ENCODE results near the gene ZMAT5. TPM values are rescaled to one million over a fixed set of nuclear protein-coding genes. Genes with fewer than 3 reads are reported as not detected.

Gene ZMAT5
- total RNA-seq, 2 donors from 2014 or later: 11.9 to 14.3 TPM

GRCh38 chr22:29719899-29720645 is 46.7 kb downstream of the ZMAT5 start, which contains the start of gene CABP7:
Gene CABP7, plus strand, starts transcription at chr22:29720003. Its CDS starts 422 bp downstream, at chr22:29720425.
- intact Hi-C loops (cut with DNase I): no loop called here
- no peak for DNase-seq
- TF ChIP-seq CTCF (IDR thresholded peaks at IDR 0.05): no peak

GRCh38 chr22:29718949-29719898 is 47.6 kb downstream of the ZMAT5 start:
- H3K27ac ChIP-seq: no peak overlapping the region
- H3K36me3 ChIP-seq: no peaks in the 10 kb centered on the region
- H3K9ac ChIP-seq (ENCODE audit: low read depth in 2 of 2, low read length in 2 of 2): no peak overlapping the region
- H3K4me3 ChIP-seq: no peak overlapping the region
- intact Hi-C loops (cut with DNase I): no loop called here
- DNase-seq: no peak
- no peaks in the 10 kb centered on the region for H3K4me1 ChIP-seq
- TF ChIP-seq CTCF (IDR thresholded peaks at IDR 0.05): no peak
- peaks cover 28% of the 10 kb centered on the region for H3K27me3 ChIP-seq
- no peaks in the 10 kb centered on the region for H3K9me3 ChIP-seq

More at GRCh38 chr22:29719899-29720645, 46.7 kb downstream of the ZMAT5 start, which contains the start of gene CABP7:
- no peak within 1 kb of the TSS for H3K4me3 ChIP-seq
- H3K27ac ChIP-seq: no peak within 1 kb of the TSS
- H3K9me3 ChIP-seq: no peaks in the 10 kb centered on the region
- H3K27me3 ChIP-seq: peaks cover 28% of the 10 kb centered on the region
- no peaks in the 10 kb centered on the region for H3K4me1 ChIP-seq
- H3K9ac ChIP-seq (ENCODE audit: low read depth in 2 of 2, low read length in 2 of 2): no peak within 1 kb of the TSS
- H3K36me3 ChIP-seq: no peaks in the 10 kb centered on the region

GRCh38 chr22:29717789-29718188 is 49.0 kb downstream of the ZMAT5 start:
- TF ChIP-seq CTCF (IDR thresholded peaks at IDR 0.05): no peak
- intact Hi-C loops (cut with DNase I): no loop called here
- no peak overlapping the region for H3K4me3 ChIP-seq
- no peaks in the 10 kb centered on the region for H3K4me1 ChIP-seq
- no peaks in the 10 kb centered on the region for H3K36me3 ChIP-seq
- no peaks in the 10 kb centered on the region for H3K9me3 ChIP-seq
- no peak overlapping the region for H3K27ac ChIP-seq
- no peak for DNase-seq
- H3K9ac ChIP-seq (ENCODE audit: low read depth in 2 of 2, low read length in 2 of 2): no peak overlapping the region
- H3K27me3 ChIP-seq: peaks cover 28% of the 10 kb centered on the region

- no peak for TF ChIP-seq CTCF (IDR thresholded peaks at IDR 0.05)
- peak; percentile 41 for DNase-seq
- intact Hi-C loops (cut with DNase I): no loop called here
- peaks cover 28% of the 10 kb centered on the region for H3K27me3 ChIP-seq
- H3K27ac ChIP-seq: no peak overlapping the region
- H3K36me3 ChIP-seq: no peaks in the 10 kb centered on the region
- H3K4me1 ChIP-seq: no peaks in the 10 kb centered on the region
- no peaks in the 10 kb centered on the region for H3K9me3 ChIP-seq
- H3K9ac ChIP-seq (ENCODE audit: low read depth in 2 of 2, low read length in 2 of 2): no peak overlapping the region
- H3K4me3 ChIP-seq: no peak overlapping the region
These were observed 49.8 kb downstream of the ZMAT5 start for GRCh38 chr22:29716814-29717545.

GRCh38 chr22:29715705-29716104 is 51.1 kb downstream of the ZMAT5 start:
- no peak overlapping the region for H3K27ac ChIP-seq
- H3K27me3 ChIP-seq: peaks cover 20% of the 10 kb centered on the region
- intact Hi-C loops (cut with DNase I): no loop called here
- no peak for DNase-seq
- no peaks in the 10 kb centered on the region for H3K4me1 ChIP-seq
- no peak for TF ChIP-seq CTCF (IDR thresholded peaks at IDR 0.05)
- no peak overlapping the region for H3K9ac ChIP-seq (ENCODE audit: low read depth in 2 of 2, low read length in 2 of 2)
- H3K36me3 ChIP-seq: no peaks in the 10 kb centered on the region
- no peak overlapping the region for H3K4me3 ChIP-seq
- no peaks in the 10 kb centered on the region for H3K9me3 ChIP-seq

Data from colonic mucosa (tissue), 4 donors.